GM12878 (cell line): ENCODE results near the gene PRKACG. TPM values are rescaled to one million over a fixed set of nuclear protein-coding genes. Genes with fewer than 3 reads are reported as not detected.

ENCODE experiments used
- ATF2 ChIP-seq: IDR thresholded peaks from 2 replicates; pipeline ENCODE4 v1.6.1; 2012; ENCODE audit warnings: low read length, inconsistent platforms
- ATF3 ChIP-seq: IDR thresholded peaks from 2 replicates; pipeline ENCODE4 v1.6.1; 2011; ENCODE audit warnings: low read depth, mild to moderate bottlenecking, low read length, moderate library complexity, borderline replicate concordance; ENCODE audit errors: extremely low read depth
- BACH1 ChIP-seq: fragments of 450-650 bp; IDR thresholded peaks from 2 replicates; pipeline ENCODE4 v1.6.1; 2017; ENCODE audit warnings: mild to moderate bottlenecking, borderline replicate concordance
- BCL11A ChIP-seq: IDR thresholded peaks from 2 replicates; pipeline ENCODE4 v1.6.1; 2011; ENCODE audit warnings: low read depth, low read length
- BMI1 ChIP-seq: fragments of 450-650 bp; IDR thresholded peaks from 2 replicates; pipeline ENCODE4 v1.6.1; 2016; ENCODE audit warnings: mild to moderate bottlenecking, moderate library complexity, borderline replicate concordance
- CBFB ChIP-seq: IDR thresholded peaks from 2 replicates; pipeline ENCODE4 v1.6.1; 2016; ENCODE audit warnings: antibody characterized with exemption, low read depth
- ELK1 ChIP-seq: IDR thresholded peaks from 2 replicates; pipeline ENCODE4 v1.6.1; 2012; ENCODE audit warnings: low read depth, low read length, improper control_type of control experiment
- ETV6 ChIP-seq, 2 experiments: fragments of 450-650 bp in 1 of 2; IDR thresholded peaks in 1 of 2; conservative IDR thresholded peaks in 1 of 2; 2 replicates each; pipeline ENCODE4 v1.6.1; 2014; ENCODE audit warnings: antibody characterized with exemption in 1 of 2, borderline replicate concordance in 1 of 2, low read depth in 1 of 2, mild to moderate bottlenecking in 1 of 2, moderate library complexity in 1 of 2
- GATAD2B ChIP-seq: fragments of 450-650 bp; conservative IDR thresholded peaks from 2 replicates; pipeline ENCODE4 v1.6.1; 2017; ENCODE audit warnings: low read depth, mild to moderate bottlenecking, moderate library complexity
- KAT2A ChIP-seq: conservative IDR thresholded peaks from 2 replicates; pipeline ENCODE4 v1.6.1; 2011; ENCODE audit warnings: low read depth, low read length; ENCODE audit not compliant: control insufficient read depth
- MEF2B ChIP-seq: fragments of 450-650 bp; IDR thresholded peaks from 2 replicates; pipeline ENCODE4 v1.6.1; 2018; ENCODE audit warnings: mild to moderate bottlenecking, moderate library complexity; ENCODE audit not compliant: partially characterized antibody, poor library complexity, severe bottlenecking
- NFIC ChIP-seq: IDR thresholded peaks from 2 replicates; pipeline ENCODE4 v1.6.1; 2012; ENCODE audit warnings: low read depth, mild to moderate bottlenecking, inconsistent platforms, low read length, moderate library complexity
- NFXL1 ChIP-seq: fragments of 450-650 bp; IDR thresholded peaks from 2 replicates; pipeline ENCODE4 v1.6.1; 2017; ENCODE audit warnings: antibody characterized with exemption, mild to moderate bottlenecking, borderline replicate concordance
- NFYB ChIP-seq: IDR thresholded peaks from 2 replicates; pipeline ENCODE4 v1.6.1; 2011; ENCODE audit warnings: low read depth, mild to moderate bottlenecking, low read length, improper control_type of control experiment, moderate library complexity; ENCODE audit not compliant: insufficient read depth
- NR2C2 ChIP-seq: IDR thresholded peaks from 2 replicates; pipeline ENCODE4 v1.6.1; 2011; ENCODE audit warnings: borderline replicate concordance, low read depth; ENCODE audit not compliant: control insufficient read depth, insufficient read length
- POU2F2 ChIP-seq: IDR thresholded peaks from 3 replicates; pipeline ENCODE4 v1.6.1; 2011; ENCODE audit warnings: low read depth, mild to moderate bottlenecking, low read length, borderline replicate concordance
- RELB ChIP-seq: fragments of 450-650 bp; IDR thresholded peaks from 2 replicates; pipeline ENCODE4 v1.6.1; 2017; ENCODE audit warnings: low read depth, mild to moderate bottlenecking, moderate library complexity
- SP1 ChIP-seq: IDR thresholded peaks from one replicate; pipeline ENCODE4 v1.6.1; 2011; ENCODE audit warnings: low read depth, low read length
- STAT1 ChIP-seq: fragments of 450-650 bp; conservative IDR thresholded peaks from 2 replicates; pipeline ENCODE4 v1.6.1; 2014; ENCODE audit warnings: antibody characterized with exemption, mild to moderate bottlenecking
- ZBTB4 ChIP-seq: fragments of 450-650 bp; formaldehyde crosslinking; IDR thresholded peaks from 2 replicates; pipeline ENCODE4 v1.4.0; 2022; ENCODE audit warnings: mild to moderate bottlenecking, moderate library complexity
- polyA plus RNA-seq, 11 experiments: library from polyadenylated mRNA; depleted of rRNA in 4 of 11; unstranded in 6 of 11; stranded (reverse) in 5 of 11; fragments of >200 nt; fragmentation: Nextera tagmentation in 4 of 11; fragmentation: Illumina TruSeq in 1 of 11; extraction: Ambion mirVana in 4 of 11; extraction: Trizol in 1 of 11; gene quantifications; 1 replicate in 1 of 11; 2 replicates in 10 of 11; pipeline versions ENCODE4 v1.2.1 to v1.2.3, GENCODE V29; 2011 to 2016; ENCODE audit warnings: inconsistent platforms in 2 of 11, missing spikeins in 2 of 11, low read depth in 1 of 11
- total RNA-seq, 4 experiments: library from RNA; depleted of rRNA in 3 of 4; stranded (reverse); fragments of >200 nt in 3 of 4; fragmentation: Illumina TruSeq in 1 of 4; extraction: Trizol in 1 of 4; gene quantifications; 2 replicates each; pipeline versions ENCODE4 v1.2.1 to v1.2.3, GENCODE V29; 2013 to 2021

The PRKACG gene
- total and polyA plus RNA-seq, 10 of the 15 experiments (the other 5 are each of a cell fraction or from before 2014, with no cell fraction given): not detected

- TF ChIP-seq ZBTB4 (no peak), NFYB (no peak), BACH1 (no peak; the same call in 1 of the 2 replicates), ELK1 (no peak), KAT2A (no peak), ETV6 (conservative IDR thresholded peaks at IDR 0.05 in 1 of 2, IDR thresholded peaks at IDR 0.05 in 1 of 2; ENCODE audit: borderline replicate concordance in 1 of 2, low read depth in 1 of 2) (peak in 1 of 2 experiments; percentile 19; a peak in 1 of 4 replicates), POU2F2 (peak; percentile 54; the same call in 1 of the 3 replicates), CBFB (no peak), ATF2 (peak; percentile 43; the same call in 1 of the 2 replicates), MEF2B (peak; percentile 93), GATAD2B (peak; percentile 56; the same call in 1 of the 2 replicates), ATF3 (no peak), NFXL1 (no peak), RELB (peak; percentile 74; the same call in 1 of the 2 replicates), NFIC (peak; percentile 72), NR2C2 (no peak), SP1 (no peak), STAT1 (no peak), BCL11A (peak; percentile 31; the same call in 1 of the 2 replicates), BMI1 (0 out of 2 replicates have a peak, but pooled peaks have one; percentile 44)
Measured at GRCh38 chr9:68966496-68966944, 47.4 kb downstream of the PRKACG start (continued).
